CMK (cell line): Measurements from ENCODE around the gene ZDHHC11.
"Not testable (repeated sequence)": the region's sequence is repeated elsewhere in the genome, so short reads cannot be mapped to it uniquely, and the experiment has no call there.

Source experiments
- DNase-seq: peaks from one replicate; pipeline ENCODE4 v3.0.0-alpha.2; 2010; ENCODE audit warnings: low read depth

The ZDHHC11 gene

DNA sequence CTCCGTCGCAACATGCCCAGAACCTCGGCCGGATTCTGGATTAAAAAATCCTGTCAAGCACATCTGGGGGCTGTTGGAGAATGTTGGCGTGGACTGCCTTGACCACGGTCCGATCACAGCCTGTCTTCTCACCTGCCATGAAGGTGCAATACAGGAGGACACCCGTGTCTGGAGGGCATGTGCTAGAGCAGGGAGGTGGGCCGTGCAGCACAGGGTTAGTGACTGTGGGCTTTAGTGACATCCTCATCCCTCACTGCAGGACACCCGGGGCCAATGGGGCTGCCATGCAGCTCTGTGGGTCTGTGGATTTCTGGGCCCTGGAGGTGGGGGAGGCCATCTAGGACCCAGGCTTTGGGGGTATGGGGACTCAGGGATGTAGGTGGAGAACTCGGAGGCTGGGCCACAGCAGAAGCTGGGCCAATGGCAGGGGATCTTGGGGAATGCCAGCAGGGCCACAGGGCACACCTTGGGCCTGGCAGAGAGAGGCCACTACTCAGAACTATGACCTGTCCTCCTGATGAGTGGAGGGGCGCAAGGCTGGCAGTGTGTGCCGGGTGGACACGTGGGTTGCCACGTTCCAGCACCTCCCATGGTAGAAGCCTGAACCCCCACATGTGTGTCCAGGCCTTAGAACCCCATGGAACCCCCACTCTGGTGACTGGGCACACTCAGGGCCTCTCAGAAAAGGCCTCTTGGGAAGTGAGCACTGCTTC, 89.6 kb downstream of the ZDHHC11 start:
- no peak for DNase-seq

DNA sequence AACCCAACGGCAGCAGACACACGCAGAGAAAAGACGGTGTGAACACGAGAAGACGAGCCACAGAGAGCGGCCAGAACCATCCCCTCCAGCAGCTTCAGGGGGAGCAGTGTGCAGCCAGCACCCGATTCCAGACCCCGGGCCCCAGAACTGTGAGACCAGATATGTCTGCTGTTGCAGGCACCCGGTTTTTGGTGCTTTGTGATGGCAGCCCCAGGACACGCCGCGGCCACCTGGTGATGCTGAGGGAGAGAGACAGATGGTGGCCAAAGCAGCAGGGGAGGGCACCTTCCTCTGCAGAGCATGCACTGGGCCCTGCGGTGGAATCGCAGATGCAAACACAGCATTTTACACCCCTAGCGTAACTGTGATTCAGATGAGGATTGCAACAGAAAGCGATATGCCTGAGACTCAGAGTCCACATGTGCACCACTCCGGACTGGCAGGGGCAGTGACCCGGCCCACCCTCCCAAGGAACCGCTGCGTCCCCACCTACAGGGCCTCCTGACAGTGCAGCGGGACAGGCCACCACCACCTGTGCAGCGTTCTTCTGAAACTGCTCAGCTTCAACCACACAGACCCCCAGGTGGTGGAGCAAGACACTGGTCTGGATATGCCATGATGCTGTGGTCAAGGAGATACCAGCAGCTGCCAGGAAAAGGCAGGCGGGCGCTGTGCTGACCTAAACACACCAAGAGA, 90.3 kb downstream of the ZDHHC11 start:
- DNase-seq: no peak

DNA sequence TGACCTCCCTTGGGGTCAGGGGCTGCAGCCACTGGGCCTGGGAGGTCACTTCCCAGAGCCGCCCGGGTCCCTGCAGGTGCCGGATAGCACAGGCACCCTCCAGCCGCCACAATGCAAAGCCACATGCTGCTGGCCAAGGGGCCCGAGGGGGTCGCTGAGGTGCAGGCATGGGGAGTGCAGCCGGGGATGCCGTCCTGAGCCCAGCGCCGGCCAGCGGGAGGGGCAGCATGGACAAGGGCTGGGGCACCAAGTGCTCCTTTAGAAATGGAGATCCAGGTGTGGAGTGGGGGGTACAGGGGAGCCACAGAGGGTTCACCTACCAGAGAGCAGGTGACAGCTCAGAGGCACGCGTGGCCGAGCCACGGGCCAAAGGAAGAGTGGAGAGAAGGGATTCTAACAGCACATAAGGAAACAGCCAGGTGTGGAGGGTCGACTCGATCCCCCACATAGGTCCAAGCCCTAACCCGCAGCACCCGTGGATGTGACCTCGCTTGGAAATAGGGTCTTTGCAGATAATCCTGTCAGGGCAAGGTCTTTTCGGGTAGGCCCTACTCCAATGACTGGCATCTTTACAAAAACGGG, 90.9 kb downstream of the ZDHHC11 start:
- DNase-seq: no peak

DNA sequence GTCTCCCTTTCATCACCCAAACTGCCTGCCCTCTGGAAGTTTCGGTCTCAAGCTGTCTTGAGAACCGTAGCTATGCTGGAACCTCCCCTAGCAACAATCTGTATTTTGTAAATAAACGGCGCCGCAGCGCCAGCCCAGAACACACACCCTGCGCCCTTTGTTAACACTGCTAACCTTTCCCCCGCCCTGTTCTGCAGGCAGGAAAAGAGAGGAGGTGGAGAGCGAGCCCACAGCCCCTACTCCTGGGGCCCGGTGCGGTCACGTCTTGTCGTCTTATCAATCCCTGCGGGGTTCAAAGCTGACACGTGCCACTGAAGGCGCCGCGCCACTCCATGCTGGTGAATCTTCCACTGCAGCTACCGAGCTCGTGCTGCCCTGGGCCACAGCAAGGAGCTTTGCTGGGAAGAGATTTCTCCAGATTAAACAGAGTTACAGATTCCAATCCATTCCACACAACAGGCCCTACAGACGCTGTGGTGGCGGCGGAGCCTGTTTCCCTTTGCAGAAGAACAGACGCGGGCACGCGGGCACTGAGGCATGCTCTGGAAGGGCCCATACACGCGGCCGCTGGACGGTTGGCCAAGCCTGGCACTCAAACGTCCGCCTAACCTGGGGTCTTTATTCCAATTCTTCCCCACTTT, 91.6 kb downstream of the ZDHHC11 start:
- peak; percentile 49 for DNase-seq

DNA sequence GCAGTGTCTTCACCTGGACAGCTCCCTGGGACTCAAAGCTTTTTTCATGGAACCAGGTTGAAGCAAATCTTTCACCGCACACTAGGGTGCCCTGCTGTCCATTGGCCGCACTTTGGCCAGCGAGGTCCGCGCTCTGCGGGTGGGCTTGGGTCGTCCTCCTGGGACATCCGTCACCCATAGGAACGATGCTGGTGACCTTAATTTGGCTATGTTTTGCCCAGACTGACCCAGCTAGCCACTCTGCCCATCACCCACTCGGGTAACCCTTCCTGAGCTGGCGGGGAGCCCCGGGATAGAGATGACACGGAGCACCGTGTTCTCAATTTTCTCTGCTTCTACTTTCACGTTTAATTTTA, 92.1 kb downstream of the ZDHHC11 start:
- no peak for DNase-seq

DNA sequence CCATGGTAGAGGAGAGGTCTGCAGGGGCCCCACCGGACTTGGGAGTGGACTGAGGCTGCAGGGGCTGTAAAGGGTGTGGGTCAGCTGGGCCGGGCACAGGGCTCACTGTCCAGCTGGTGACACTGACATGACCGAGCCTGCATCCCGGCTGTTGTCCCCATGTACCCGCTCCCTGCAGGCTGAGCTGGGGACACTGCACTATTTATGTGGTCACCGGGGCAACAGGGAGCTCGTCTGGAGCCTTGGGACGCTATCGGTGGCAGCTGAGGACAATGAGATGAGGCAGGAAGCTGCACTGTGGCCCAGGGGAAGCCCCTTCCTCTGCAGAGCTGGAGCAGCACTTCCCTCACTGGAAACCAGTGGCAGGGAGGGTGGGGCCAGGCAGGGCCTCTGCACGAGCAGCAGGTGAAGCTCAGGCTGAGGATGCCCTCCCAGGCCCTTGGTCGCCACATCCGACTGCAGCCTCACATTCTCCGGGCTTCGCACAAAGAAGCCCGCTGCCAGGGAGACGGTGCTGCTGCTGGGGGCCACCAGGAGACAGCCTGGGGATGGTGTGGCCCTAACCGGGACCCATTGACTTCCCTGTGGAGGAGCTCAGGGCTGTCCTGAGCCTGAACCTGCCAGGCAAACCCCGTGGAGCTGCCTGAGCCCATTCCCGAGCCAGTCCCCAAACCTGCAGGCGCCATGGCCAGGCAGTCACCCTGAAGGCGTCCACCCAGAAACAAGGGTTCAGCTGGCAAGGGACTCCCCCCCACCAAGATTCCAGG, 92.7 kb downstream of the ZDHHC11 start:
- DNase-seq: peak; percentile 52

DNA sequence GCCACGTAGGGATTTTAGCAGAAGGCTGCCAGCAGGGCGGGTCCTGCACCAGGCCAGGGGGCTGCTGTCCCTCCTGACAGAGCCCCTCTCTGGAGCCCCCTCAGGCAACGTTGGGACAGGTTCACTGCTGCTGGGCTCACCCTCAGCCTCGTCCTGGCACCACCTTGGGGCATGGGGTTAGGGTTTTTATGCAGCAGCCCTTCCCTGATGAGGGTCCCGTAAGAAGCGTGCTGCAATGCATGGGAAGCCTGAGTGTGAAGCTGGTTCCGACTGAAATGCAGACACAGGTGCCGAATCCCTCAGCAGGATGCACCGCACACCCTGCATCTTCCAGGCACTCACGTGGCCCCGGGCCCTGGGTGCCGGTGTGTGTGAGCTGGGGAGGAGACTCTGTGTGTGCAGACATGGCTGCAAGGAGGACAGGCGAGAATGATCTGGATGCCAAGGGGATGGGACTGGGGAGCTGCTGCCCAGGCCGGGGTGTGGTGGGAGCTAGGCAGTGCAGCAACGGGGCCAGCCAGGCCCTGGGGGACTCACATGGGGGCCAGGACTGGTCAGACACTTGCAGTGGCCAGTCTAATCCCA, 93.3 kb downstream of the ZDHHC11 start:
- no peak for DNase-seq

DNA sequence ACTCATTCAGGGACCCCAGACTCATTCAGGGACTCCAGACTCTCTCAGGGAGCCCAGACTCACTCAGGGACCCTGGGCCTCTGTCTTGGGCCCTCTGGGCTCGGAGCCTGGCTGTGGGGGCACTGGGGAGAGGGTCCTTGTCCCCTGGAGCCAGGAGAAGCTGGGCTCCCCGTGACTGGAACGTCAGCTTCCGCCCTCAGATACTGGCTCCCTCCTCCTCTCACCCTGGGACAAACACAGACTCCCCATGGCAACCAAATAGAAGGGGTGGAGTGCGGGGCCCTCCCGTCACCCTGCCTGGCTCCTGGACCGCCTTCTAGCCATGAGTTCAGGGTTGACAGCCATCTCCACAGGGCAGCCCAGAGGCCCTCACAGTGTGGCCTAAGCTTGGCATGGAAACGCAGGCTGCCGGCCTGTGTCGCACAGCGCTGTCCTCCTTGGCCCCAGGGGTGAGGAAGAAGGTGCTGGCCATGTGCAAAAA, 93.9 kb downstream of the ZDHHC11 start:
- DNase-seq: no peak

DNA sequence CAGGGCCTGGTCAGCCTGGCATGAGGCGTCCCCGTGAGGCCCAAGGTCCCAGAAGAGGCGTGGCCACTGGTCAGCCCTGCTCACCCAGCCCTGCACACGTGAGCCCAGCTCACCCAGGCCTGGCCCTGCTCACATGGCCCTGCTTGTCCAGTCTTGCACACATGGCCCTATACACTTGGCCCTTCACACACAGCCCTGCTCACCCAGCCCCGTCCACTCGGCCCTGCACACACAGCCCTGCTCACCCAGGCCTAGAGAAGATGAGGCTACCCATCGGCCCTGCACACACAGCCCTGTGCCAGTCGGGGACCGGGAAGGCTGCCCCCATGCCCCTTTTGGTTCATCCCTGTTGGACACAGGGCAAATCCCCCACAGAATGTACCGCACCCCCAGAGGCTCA, 94.6 kb downstream of the ZDHHC11 start:
- DNase-seq: no peak

DNA sequence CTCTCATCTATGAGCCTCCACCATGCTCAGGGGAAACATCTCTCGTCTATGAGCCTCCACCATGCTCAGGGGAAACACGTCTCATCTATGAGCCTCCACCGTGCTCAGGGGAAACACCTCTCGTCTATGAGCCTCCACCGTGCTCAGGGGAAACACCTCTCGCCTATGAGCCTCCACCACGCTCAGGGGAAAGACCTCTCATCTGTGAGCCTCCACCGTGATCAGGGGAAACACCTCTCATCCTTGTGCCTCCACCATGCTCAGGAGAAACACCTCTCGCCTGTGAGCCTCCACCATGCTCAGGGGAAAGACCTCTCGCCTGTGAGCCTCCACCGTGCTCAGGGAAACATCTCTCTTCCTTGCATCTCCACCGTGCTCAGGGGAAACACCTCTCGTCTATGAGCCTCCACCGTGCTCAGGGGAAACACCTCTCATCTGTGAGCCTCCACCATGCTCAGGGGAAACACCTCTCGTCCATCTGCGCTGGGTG, 96.6 kb downstream of the ZDHHC11 start:
- not testable (repeated sequence) for DNase-seq

DNA sequence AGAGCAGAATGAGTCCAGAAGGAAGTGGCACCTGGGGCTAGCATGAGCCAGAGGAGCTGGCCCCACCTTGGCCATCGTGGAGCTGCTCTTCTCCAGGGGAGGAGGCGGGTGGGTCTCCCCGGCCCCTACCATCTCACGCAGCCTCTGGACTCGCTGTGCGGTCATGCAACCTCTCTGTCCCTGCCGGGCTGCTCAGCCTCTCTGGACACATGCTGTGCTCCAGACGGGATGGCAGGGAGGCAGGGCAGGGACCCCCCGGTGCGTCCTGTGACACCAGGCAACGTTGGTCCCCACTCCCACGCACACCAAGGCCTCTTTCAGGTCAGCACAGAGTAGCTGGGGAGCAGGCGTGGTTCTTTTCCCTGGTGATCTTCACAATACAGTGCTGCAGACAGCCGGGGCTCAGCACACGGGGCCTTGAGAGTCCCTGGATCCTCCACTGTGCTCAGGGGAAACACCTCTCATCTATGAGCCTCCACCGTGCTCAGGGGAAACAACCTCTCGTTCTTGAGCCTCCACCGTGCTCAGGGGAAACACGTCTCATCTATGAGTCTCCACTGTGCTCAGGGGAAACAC, 97.1 kb downstream of the ZDHHC11 start:
- DNase-seq: not testable (repeated sequence)

DNA sequence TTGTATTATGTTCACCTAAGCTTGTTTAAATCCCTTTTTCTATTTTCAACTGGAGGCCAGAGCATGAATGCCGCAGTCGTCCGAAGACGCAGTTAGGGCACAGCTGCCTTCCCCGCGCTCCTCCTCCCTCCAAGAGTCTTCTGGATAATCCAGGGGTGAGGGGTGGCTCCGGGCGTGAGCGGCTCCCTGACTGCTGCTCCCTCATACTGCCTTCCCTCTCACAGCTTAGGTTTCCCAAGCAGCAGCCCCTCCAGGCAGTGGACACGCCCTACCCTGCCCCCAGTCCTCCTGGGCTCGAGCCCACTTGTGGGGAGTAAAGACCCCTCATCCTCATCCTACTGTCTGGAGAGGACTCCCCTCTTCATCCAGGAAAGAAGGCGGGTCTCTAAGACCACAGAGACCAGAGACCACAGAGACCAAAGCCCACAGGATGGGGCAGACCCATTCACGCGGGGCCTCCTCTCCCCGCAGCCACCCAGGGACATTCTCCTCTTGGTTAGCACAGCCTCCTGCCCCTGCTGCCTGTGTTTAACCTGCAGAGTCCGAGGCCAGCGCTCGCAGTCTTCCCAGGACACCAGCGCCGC, 98.2 kb downstream of the ZDHHC11 start:
- not testable (repeated sequence) for DNase-seq

DNA sequence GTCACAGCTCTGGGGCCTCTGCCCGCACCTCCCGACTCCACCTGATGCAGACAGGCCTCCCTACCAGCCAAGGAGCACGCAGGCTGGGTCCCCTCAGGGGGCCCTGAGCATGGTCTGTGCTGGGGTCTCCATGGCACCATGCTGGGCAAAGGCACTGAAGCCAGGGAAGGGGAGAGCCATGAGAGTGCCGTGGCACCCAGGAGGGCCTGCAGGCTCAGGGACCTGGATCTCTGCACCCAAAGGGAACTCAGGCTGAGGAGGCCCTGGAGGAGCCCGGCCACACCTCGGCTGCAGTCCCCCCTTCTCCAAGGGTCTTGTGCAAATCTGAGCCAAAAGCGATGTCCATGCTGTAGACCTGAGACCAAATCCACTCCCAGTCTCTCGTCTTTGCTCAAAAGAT, 98.8 kb downstream of the ZDHHC11 start:
- not testable (repeated sequence) for DNase-seq

DNA sequence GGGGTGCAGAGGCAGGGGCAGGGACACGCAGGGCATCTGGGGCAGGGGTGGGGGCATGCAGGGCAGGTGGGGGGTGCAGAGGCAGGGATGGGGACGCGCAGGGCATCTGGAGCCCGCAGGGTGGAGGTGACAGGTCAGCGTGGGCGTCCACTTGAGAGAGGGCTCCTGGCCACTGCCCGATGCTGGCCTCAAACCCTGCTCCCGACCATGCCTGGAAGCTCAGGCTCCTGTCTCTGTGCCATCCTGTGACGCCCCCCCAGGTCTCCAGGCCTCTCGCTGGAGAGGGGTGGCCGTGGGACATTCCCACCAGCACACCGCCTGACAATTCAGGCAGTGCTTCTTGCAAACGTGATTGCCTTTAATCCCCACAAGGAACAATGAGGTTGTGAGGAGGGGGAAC, 99.3 kb downstream of the ZDHHC11 start:
- no peak for DNase-seq

DNA sequence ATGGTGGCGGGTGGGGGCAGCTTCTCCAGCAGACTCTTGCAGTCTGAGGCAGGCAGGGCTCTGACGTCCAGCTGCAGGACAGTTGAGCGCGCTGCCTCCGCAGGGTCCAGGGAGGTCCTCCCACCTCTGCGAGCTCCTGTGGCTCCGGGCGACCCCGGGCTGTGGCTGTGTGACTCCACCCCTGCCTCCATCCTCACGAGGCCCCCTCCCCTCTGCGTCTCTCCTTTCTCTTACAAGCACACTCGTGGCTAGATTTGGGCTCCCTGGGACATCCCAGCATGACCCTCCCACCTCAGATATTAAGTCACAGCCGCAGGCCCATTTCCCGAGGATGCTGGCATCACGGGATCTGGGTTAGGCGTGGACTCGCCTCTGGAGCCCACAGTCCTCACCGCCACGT, 100.6 kb downstream of the ZDHHC11 start:
- DNase-seq: not testable (repeated sequence)

DNA sequence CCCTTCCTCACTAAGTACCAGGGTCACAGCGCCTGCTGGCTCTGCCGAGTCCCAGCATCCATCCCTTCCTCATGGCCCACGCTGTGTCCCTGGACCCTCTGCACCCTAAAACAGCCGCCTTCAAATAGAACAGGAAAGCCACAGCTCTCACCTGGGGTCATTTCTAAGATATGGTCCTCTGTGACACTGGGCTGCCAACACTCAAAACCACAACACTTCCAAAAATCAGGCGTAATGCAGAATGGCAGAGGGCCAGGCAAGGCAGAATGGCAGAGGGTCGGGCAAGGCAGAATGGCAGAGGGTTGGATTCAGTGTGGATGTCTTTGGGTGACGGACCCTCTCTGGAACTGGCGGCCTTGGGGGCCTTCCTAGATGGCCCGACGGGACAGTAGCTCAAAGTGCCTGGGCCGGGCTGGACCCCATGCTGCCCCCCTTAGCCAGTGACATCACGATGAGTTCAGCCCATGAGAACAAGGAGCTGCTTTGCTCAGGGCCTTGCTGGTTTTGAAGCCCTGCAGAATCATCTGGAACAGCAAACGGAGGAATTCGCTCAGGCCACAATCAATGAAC, 101.6 kb downstream of the ZDHHC11 start:
- DNase-seq: no peak

DNA sequence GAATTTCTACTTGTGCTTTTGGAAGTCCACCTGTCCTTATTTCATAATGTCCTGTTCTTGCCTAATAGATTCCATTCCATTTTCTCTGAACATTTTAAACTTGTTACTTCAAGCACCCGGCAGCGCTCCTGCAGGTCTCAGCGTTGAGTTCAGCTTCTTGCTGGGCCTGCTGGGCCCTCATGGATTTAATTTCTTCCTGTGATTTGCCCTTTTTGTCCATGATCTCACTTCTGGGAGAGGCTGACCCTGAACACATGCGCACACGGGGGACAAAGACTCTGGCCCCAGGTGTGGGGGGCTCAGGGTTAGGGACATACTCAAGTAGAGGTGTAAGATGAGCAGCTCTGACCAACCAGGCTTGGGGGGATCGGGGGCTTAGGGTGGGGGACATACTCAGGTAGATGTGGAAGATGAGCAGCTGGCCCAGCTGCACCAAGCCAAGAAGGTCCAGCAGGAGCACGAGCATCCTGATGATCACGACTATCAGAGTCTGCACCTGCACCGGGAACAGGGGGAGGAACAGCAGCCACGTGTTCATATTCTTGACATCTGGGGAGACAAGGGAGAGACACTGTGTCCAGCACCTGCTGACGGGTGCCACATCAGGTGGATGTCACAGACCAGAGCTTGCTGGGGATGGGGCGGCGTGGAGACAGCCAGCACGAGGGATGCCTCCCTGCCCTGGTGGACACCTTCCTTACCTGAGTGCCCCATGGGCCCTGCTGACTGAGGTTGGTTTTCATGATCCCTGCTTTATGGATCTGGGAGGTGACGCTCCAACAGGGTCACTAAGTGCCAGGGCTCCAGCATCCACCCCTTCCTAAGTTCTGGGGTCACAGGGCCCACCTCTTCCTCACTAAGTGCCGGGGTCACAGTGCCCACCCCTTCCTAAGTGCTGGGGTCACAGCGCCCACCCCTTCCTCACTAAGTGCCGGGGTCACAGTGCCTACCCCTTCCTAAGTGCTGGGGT, 102.5 kb downstream of the ZDHHC11 start:
- DNase-seq: not testable (repeated sequence)

DNA sequence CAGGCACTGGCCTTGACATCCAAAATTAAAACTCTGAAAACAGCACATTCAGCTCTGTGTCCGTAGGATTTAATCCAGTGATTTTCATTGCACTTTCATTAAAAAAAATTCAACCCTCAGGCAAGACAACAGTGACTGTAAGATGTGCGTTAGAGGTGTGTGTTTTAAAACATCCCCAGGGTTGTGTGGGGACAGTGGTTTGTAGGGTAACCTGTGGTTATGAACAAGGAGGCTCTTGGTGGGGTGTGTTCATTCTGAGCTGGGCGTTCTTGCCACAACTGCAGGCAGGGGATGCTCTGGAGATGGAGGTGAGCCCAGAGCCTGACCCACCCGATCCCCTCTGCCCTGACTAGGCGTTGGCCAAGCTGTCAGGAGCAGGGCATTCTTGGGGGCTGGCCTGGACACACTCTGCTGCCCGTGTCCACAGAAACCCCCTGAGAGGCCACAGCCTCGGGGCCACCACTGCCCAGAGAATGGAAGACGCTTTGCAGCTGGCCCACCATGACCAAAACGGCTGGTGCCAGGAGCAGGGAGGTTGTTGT, 103.4 kb downstream of the ZDHHC11 start:
- not testable (repeated sequence) for DNase-seq

DNA sequence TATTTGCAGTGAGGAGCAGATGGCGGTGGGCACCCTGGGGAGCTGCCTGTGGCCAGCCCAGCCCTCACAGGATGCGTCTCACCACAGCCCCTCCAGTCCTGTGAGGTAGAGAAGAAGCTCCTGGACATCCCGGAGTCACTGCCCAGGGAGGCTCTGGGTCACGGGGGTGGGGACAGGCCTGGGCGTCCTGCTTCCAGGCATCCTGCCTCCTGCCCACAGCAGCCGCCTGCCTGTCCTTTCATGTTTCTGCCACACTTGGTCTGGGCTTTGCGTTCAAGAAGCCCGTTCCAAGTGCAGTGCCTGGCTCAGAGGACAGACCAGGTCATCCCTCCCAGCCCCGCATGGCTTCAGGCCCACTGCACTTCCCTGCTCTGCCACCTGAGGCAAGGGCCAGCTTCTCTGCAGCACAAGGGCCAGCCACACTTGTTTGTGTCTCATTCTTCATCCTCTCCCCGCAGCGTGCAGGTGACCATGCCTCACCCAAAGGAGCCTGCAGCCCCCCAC, 104.5 kb downstream of the ZDHHC11 start:
- DNase-seq: no peak
